HCT116 (cell line): ENCODE data around the gene NNAT. TPM values are rescaled to one million over a fixed set of nuclear protein-coding genes. Genes with fewer than 3 reads are reported as not detected.

Experiments
- ATAC-seq: fragments of 200-7000 bp; cut with Tn5 transposase; 2 replicates; pipeline ENCODE4 v1.9.1; 2020; ENCODE audit warnings: mild to moderate bottlenecking, moderate library complexity
- BruUV-seq: library from RNA; stranded (reverse); fragments of 400-500 nt; replicated peaks from 2 replicates; lab custom pipeline; 2021; lab: Mats Ljungman, UMichigan
- CTCF ChIA-PET: fragments of 300-600 bp; sonication (Branson Sonifier 250); formaldehyde crosslinking; loops from one replicate; lab custom pipeline; 2021; ENCODE audit warnings: antibody characterized with exemption; lab: Charles Lee
- POLR2A ChIA-PET: fragments of 300-600, 350-600 bp; sonication (Branson Sonifier 250); formaldehyde crosslinking; loops from one replicate; lab custom pipeline; 2021; ENCODE audit warnings: antibody characterized with exemption; lab: Charles Lee
- RAD21 ChIA-PET, 2 experiments: fragments of 300-600 bp; sonication (Branson Sonifier 250); formaldehyde crosslinking; loops; one replicate each; lab custom pipeline; 2023; ENCODE audit warnings: low total read pairs in 2 of 2; ENCODE audit not compliant: uncharacterized antibody in 2 of 2, unreplicated experiment in 2 of 2, low non-redundant PET in 1 of 2; lab: Charles Lee
- DNase-seq: peaks from one replicate; pipeline ENCODE4 v3.0.0-alpha.2; 2010; ENCODE audit warnings: low read depth, low spot score
- H2AFZ ChIP-seq: fragments of 200-600 bp; shearing (Covaris generic), sonication (generic); 2 replicates; pipeline ENCODE4 v1.6.1; 2017; ENCODE audit warnings: low read depth, mixed run types, mixed read lengths, antibody characterized with exemption, low read length; ENCODE audit not compliant: poor library complexity, severe bottlenecking
- H3K27ac ChIP-seq: 2 replicates; pipeline ENCODE4 v1.5.1; 2012; ENCODE audit warnings: low read depth, low read length
- H3K27me3 ChIP-seq: fragments of 200-600 bp; sonication (generic); 2 replicates; pipeline ENCODE4 v1.6.1; 2016; ENCODE audit warnings: mixed run types, low read length, mixed read lengths; ENCODE audit not compliant: insufficient read depth
- H3K36me3 ChIP-seq, 2 experiments: fragments of 200-500 bp in 1 of 2; fragments of 200-600 bp in 1 of 2; sonication (Bioruptor generic) in 1 of 2; sonication (generic) in 1 of 2; 2 replicates each; pipeline versions ENCODE4 v1.5.1 to v1.6.1; 2014 to 2016; ENCODE audit warnings: low read length in 2 of 2, inconsistent platforms in 1 of 2, mixed read lengths in 1 of 2, mixed run types in 1 of 2; ENCODE audit not compliant: insufficient read depth in 2 of 2, control insufficient read depth in 1 of 2
- H3K4me1 ChIP-seq, 2 experiments: fragments of 200-600 bp in 1 of 2; sonication (generic) in 1 of 2; 2 replicates each; pipeline versions ENCODE4 v1.5.1 to v1.6.1; 2012 to 2017; ENCODE audit warnings: low read length in 2 of 2, inconsistent platforms in 1 of 2, mild to moderate bottlenecking in 1 of 2, mixed read lengths in 1 of 2, mixed run types in 1 of 2, moderate library complexity in 1 of 2; ENCODE audit not compliant: insufficient read depth in 2 of 2, control insufficient read depth in 1 of 2
- H3K4me2 ChIP-seq: fragments of 200-600 bp; sonication (generic); 2 replicates; pipeline ENCODE4 v1.6.1; 2017; ENCODE audit warnings: mixed run types, low read length, mixed read lengths
- H3K4me3 ChIP-seq, 2 experiments: fragments of 200-600 bp in 1 of 2; sonication (generic) in 1 of 2; replicated peaks in 1 of 2; 2 replicates each; pipeline ENCODE4 v1.5.1; 2011 to 2016; ENCODE audit warnings: low read length in 2 of 2, control low read depth in 1 of 2, low read depth in 1 of 2, mild to moderate bottlenecking in 1 of 2, mixed read lengths in 1 of 2, mixed run types in 1 of 2
- H3K79me2 ChIP-seq: fragments of 200-600 bp; sonication (generic); 2 replicates; pipeline ENCODE4 v1.6.1; 2017; ENCODE audit warnings: mild to moderate bottlenecking, mixed run types, low read length, moderate library complexity, mixed read lengths; ENCODE audit not compliant: insufficient read depth
- H3K9ac ChIP-seq: fragments of 200-600 bp; sonication (generic); 2 replicates; pipeline ENCODE4 v1.6.1; 2016; ENCODE audit warnings: low read length, mixed read lengths
- H3K9me2 ChIP-seq: fragments of 200-600 bp; sonication (generic), shearing (Covaris generic); 2 replicates; pipeline ENCODE4 v1.6.1; 2017; ENCODE audit warnings: mixed run types, mild to moderate bottlenecking, moderate library complexity; ENCODE audit not compliant: insufficient read depth
- H3K9me3 ChIP-seq, 2 experiments: fragments of 200-500 bp in 1 of 2; fragments of 200-600 bp in 1 of 2; sonication (Bioruptor generic) in 1 of 2; sonication (generic) in 1 of 2; 2 replicates each; pipeline ENCODE4 v1.6.1; 2014 to 2017; ENCODE audit warnings: low read length in 2 of 2, mixed read lengths in 2 of 2, inconsistent platforms in 1 of 2, low read depth in 1 of 2, mild to moderate bottlenecking in 1 of 2, mixed run types in 1 of 2, moderate library complexity in 1 of 2; ENCODE audit not compliant: control insufficient read depth in 1 of 2, insufficient read depth in 1 of 2
- H4K20me1 ChIP-seq: fragments of 200-600 bp; sonication (generic), shearing (Covaris generic); 2 replicates; pipeline ENCODE4 v1.6.1; 2017; ENCODE audit warnings: mixed run types, mild to moderate bottlenecking, moderate library complexity; ENCODE audit not compliant: insufficient read depth
- ATF3 ChIP-seq: IDR thresholded peaks from 2 replicates; pipeline ENCODE4 v1.6.1; 2012
- CEBPB ChIP-seq: IDR thresholded peaks from 2 replicates; pipeline ENCODE4 v1.6.1; 2012; ENCODE audit warnings: low read depth
- ELF1 ChIP-seq: IDR thresholded peaks from 2 replicates; pipeline ENCODE4 v1.6.1; 2012; ENCODE audit warnings: low read depth, borderline replicate concordance
- MAX ChIP-seq: IDR thresholded peaks from 2 replicates; pipeline ENCODE4 v1.6.1; 2012
- POLR2A ChIP-seq: IDR thresholded peaks from 2 replicates; pipeline ENCODE4 v1.7.0; 2011; ENCODE audit warnings: borderline replicate concordance; ENCODE audit not compliant: insufficient read depth, insufficient read length; ENCODE audit errors: extremely low read depth
- POLR2AphosphoS5 ChIP-seq: IDR thresholded peaks from 2 replicates; pipeline ENCODE4 v1.6.1; 2011; ENCODE audit warnings: mild to moderate bottlenecking, low read depth, low read length, moderate library complexity
- REST ChIP-seq: IDR thresholded peaks from 2 replicates; pipeline ENCODE4 v1.6.1; 2012; ENCODE audit warnings: low read depth
- SIN3A ChIP-seq: IDR thresholded peaks from 2 replicates; pipeline ENCODE4 v1.6.1; 2012; ENCODE audit warnings: low read depth
- TCF7L2 ChIP-seq: IDR thresholded peaks from 2 replicates; pipeline ENCODE4 v1.7.0; 2011; ENCODE audit warnings: borderline replicate concordance, inconsistent platforms; ENCODE audit not compliant: insufficient read depth, insufficient read length; ENCODE audit errors: extremely low read depth
- YY1 ChIP-seq: IDR thresholded peaks from 2 replicates; pipeline ENCODE4 v1.6.1; 2011; ENCODE audit warnings: low read length, low read depth, moderate library complexity, mild to moderate bottlenecking; ENCODE audit not compliant: insufficient replicate concordance; ENCODE audit errors: extremely low read depth
- ZFX ChIP-seq: fragments of 450-650 bp; IDR thresholded peaks from 2 replicates; pipeline ENCODE4 v1.6.1; 2017
- ZNF274 ChIP-seq: fragments of 200-500 bp; sonication (Bioruptor generic); IDR thresholded peaks from 2 replicates; pipeline ENCODE4 v1.6.1; 2014; ENCODE audit warnings: mild to moderate bottlenecking, low read depth, low read length, inconsistent platforms
- intact Hi-C: fragments of 100-400 bp; cut with micrococcal nuclease; formaldehyde crosslinking; loops from 2 replicates; pipeline ENCODE4 v1.10.0; 2022
- total RNA-seq: library from RNA; stranded (reverse); gene quantifications from one replicate; pipeline ENCODE4 v1.2.1, GENCODE V29; 2021; ENCODE audit not compliant: unreplicated experiment

NNAT gene
- total RNA-seq, 1 experiment from 2014 or later: not detected

DNA sequence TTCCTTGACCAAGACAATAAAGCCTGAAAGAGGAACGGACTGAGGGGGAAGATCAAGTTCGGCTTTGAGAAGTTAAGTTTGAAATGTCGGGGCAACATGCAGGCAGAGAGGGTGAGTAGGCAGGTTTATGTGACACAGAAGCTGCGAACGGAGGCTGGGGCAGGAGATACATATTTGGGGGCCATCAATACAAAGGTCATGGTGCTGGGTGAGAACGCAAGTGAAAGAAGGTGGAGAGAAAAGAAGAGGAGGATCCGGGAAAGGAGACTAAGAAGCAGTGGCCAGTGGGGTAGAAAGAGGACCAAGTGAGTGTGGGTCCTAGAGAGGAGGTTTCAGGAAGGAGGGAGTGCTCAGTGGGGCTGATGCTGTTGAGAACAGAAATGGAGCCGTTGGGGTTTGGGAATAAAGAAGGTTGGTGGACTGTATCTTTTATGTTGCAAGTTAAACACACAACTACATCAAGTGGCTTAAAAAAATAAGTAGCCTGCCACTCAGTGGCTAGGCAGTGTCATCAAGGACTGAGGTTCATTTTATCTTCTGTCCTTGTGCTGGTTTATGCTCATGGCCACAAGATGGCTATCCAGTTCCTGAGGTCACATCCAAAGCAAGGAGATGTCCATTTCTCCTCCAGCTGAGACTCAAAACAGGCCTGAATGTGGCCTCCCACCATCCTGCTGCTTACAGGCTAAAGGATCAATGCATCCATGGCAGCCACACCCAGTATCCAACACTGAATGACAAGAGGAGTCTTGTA lies 8.3 kb downstream of the NNAT start (continued):
- TF ChIP-seq REST: no peak
- no peak for TF ChIP-seq SIN3A
- TF ChIP-seq CEBPB: no peak
- TF ChIP-seq POLR2AphosphoS5: no peak
- TF ChIP-seq ZFX: no peak

DNA sequence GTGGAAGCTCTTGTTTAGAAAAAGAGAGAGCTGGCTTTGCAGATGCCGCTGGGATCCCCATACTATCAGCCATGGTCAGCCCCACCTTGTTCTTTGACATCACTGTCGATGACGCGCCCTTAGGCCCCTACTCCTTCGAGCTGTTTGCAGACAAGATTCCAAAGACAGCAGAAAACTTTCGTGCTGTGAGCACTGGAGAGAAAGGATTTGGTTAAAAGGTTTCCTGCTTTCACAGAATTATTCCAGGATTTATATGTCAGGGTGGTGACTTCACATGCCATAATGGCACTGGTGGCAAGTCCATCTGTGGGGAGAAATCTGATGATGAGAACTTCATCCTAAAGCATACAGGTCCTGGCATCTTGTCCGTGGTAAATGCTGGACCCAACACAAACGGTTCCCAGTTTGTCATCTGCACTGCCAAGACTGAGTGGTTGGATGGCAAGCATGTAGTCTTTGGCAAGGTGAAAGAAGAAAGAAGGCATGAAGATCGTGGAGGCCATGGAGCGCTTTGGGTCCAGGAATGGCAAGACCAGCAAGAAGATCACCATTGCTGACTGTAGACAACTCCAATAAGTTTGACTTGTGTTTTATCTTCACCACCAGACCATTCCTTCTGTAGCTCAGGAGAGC lies 9.0 kb downstream of the NNAT start:
- Histone ChIP-seq H3K4me3 (no peak overlapping the region), H3K4me2 (no peak overlapping the region), H3K4me1 (peaks cover 20 to 34% of the 10 kb centered on the region in 2 experiments), H3K9me2 (no peaks in the 10 kb centered on the region), H3K79me2 (peaks cover 26% of the 10 kb centered on the region), H2AFZ (no peak overlapping the region), H3K27ac (no peak overlapping the region), H3K9ac (no peak overlapping the region), H3K9me3 (no peaks in the 10 kb centered on the region), H3K27me3 (no peaks in the 10 kb centered on the region), H4K20me1 (no peaks in the 10 kb centered on the region), H3K36me3 (no peaks in the 10 kb centered on the region)
- POLR2A ChIA-PET: no interaction called here
- DNase-seq (no peak), ATAC-seq (no peak)
- TF ChIP-seq REST (no peak), ZNF274 (no peak), SIN3A (no peak), YY1 (no peak), TCF7L2 (no peak), ATF3 (no peak), CEBPB (no peak), MAX (no peak), ZFX (no peak), ELF1 (no peak), POLR2A (no peak)
- CTCF ChIA-PET: interaction anchor here (2.0 kb wide), 1 partner anchor 260 kb away, joined by 5 read pairs; no protein-coding TSS in a partner anchor
- RAD21 ChIA-PET: no interaction called here
- intact Hi-C loops: no loop called here
- BruUV-seq: no TSS peak
